ENCODE measurements around the gene GPC6.

GRCh38 chr13:93559718-93560117 is 333.1 kb downstream of the GPC6 start:
- TF ChIP-seq CTCF (IDR thresholded peaks at IDR 0.05; ENCODE audit: low read depth, low read length) (no peak), POLR2A (IDR thresholded peaks at IDR 0.05; ENCODE audit: extremely low read depth, insufficient read length) (no peak), MYC (IDR thresholded peaks at IDR 0.05; ENCODE audit: low read depth, low read length) (no peak)
- TF ChIP-seq, protein P1, sequence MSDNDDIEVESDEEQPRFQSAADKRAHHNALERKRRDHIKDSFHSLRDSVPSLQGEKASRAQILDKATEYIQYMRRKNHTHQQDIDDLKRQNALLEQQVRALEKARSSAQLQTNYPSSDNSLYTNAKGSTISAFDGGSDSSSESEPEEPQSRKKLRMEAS (IDR thresholded peaks at IDR 0.05; ENCODE audit: low read depth, low read length), result no peak

Measured in NB4 (cell line).